Measurements from ENCODE around the gene CCR5AS.

Gene CCR5AS

DNA sequence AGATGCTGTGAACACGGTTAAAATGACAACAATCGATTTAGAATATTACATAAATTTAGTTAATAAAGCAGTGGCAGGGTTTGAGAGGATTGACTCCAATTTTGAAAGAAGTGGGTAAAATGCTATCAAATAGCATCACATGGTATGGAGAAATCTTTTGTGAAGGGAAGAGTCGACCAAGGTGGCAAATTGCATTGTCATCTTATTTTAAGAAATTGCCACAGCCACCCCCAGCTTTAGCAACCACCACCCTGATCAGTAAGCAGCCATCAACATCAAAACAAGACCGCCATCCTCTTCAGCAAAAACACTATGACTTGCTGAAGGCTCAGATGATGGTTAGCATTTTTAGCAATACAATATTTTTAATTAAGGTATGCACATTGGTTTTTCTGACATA, 41.8 kb downstream of the CCR5AS start:
- H3K36me3 ChIP-seq (ENCODE audit: insufficient read depth, low read length): no peaks in the 10 kb centered on the region
- POLR2A ChIA-PET (ENCODE audit: partially characterized antibody): no interaction called here
- Mint-ChIP-seq H3K4me3 (no peak overlapping the region), H3K4me1 (peaks cover 35 to 81% (median 64%) of the 10 kb centered on the region in 4 donors), H3K9me3 (no peaks in the 10 kb centered on the region), H3K27me3 (no peaks in the 10 kb centered on the region), H3K27ac (peak overlapping the region in 1 of 7 donors; percentile 64), H3K36me3 (peaks cover 0 to 7% of the 10 kb centered on the region in 2 donors)
- CTCF ChIA-PET (ENCODE audit: partially characterized antibody): interaction anchor here (1.0 to 1.1 kb wide), 3 partner anchors 10 to 124 kb away, joined by 3 to 7 read pairs (median 4); no protein-coding TSS in a partner anchor
- H3K4me1 ChIP-seq (ENCODE audit: insufficient read depth, low read length): peaks cover 54% of the 10 kb centered on the region
- no peak overlapping the region for H3K4me3 ChIP-seq (ENCODE audit: low read length in 2 of 2)
- no peak overlapping the region for H3K27ac ChIP-seq (ENCODE audit: low read depth, low read length)
- H3K9me3 ChIP-seq (ENCODE audit: control insufficient read depth in 1 of 2, low read length in 2 of 2): no peaks in the 10 kb centered on the region
- intact Hi-C loops (cut with micrococcal nuclease): no loop called here
- no peak for DNase-seq
- no peaks in the 10 kb centered on the region for H3K27me3 ChIP-seq (ENCODE audit: insufficient read depth, low read length)

DNA sequence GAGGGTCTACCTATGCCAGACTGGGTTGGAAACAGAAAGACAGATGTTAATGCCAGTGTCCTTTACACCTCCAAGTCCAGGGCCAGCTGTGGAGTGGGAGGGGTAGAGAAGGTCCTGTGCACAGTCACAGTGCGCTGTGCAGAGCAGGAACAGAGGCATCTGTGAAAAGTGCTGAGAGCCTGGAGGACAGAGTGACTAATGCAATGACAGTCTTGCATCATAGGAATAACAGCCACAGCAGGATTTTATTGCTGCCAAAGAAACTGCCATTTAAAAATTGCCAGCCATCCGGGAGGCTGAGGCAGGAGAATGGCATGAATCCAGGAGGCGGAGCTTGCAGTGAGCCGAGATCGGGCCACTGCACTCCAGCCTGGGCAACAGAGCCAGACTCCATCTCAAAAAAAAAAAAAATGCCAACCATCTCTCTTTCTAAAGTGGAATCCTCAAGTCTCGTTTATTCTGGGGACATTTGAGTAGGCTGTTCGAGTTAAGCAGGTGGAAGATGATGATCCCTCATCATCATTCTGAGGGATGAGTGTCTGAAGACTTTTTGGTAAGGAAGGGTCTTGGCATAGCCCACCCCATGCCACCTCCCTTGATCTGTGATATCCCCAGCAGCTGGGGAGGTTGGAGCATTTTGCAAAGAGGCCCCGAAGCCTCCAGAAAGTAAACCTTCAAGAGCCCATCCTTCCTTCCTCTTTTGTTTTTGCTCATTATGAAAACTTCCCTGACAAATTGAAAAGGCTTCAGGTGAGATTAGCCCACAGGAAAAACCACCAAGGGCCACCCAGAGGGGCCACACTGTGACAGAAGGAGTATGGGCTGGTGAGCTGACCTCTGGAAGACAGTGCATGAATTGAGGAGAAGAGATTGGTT, 45.2 kb downstream of the CCR5AS start:
- H3K4me1 Mint-ChIP-seq: peaks cover 28 to 84% (median 65%) of the 10 kb centered on the region in 4 donors

DNA sequence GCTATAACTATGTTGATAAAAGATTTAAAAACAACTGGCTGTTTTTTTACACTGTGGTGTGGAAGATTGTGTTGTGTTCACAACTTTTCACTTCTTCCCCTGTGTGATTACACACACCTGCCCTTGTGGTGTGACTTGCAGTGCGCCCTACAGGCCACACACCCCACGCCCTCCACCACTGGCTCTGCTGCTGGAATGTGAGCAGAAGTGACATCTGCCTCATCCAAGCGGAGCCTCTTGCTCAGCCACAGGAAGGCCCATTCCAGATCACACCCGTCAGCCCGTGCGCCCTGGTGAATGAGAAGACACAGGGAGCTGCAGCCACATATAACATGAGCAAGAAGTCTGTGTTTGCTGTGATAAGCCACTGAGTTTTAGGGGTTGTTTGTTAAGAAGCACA, 46.0 kb downstream of the CCR5AS start:
- H3K27ac ChIP-seq (ENCODE audit: low read depth, low read length): peak overlapping the region; percentile 30
- no peak overlapping the region for H3K4me3 ChIP-seq (ENCODE audit: low read length in 2 of 2)
- Mint-ChIP-seq H3K9me3 (no peaks in the 10 kb centered on the region), H3K27me3 (no peaks in the 10 kb centered on the region), H3K27ac (peak overlapping the region; percentile 73 to 94 (median 91)), H3K4me3 (peak overlapping the region in 7 of 8 donors; percentile 10 to 88 (median 68)), H3K36me3 (peaks cover 33 to 40% of the 10 kb centered on the region in 2 donors), H3K4me1 (peaks cover 31 to 84% (median 64%) of the 10 kb centered on the region in 4 donors)
- no peak for DNase-seq
- no peaks in the 10 kb centered on the region for H3K9me3 ChIP-seq (ENCODE audit: control insufficient read depth in 1 of 2, low read length in 2 of 2)
- no peaks in the 10 kb centered on the region for H3K36me3 ChIP-seq (ENCODE audit: insufficient read depth, low read length)
- ChIA-PET POLR2A (ENCODE audit: partially characterized antibody) (interaction anchor here (0.8 to 2.2 kb wide), 7 partner anchors 10 to 77 kb away, joined by 3 to 11 read pairs (median 3); partner anchors contain the start of gene CCR5), CTCF (ENCODE audit: partially characterized antibody) (interaction anchor here (1.4 to 2.9 kb wide), 3 partner anchors 9 to 148 kb away, joined by 4 to 32 read pairs (median 12); partner anchors contain the start of gene CCR5)
- no peaks in the 10 kb centered on the region for H3K27me3 ChIP-seq (ENCODE audit: insufficient read depth, low read length)
- peaks cover 63% of the 10 kb centered on the region for H3K4me1 ChIP-seq (ENCODE audit: insufficient read depth, low read length)
- intact Hi-C loops (cut with micrococcal nuclease): no loop called here

More for the DNA sequence above, 45.2 kb downstream of the CCR5AS start:
- ChIA-PET CTCF (ENCODE audit: partially characterized antibody) (interaction anchor here (1.4 kb wide), 1 partner anchor 148 kb away, joined by 4 read pairs; no protein-coding TSS in a partner anchor), POLR2A (ENCODE audit: partially characterized antibody) (interaction anchor here (0.7 to 2.2 kb wide), 4 partner anchors 62 to 769 kb away, joined by 3 to 7 read pairs (median 3); no protein-coding TSS in a partner anchor)
- Mint-ChIP-seq H3K9me3 (no peaks in the 10 kb centered on the region), H3K36me3 (peaks cover 28 to 35% of the 10 kb centered on the region in 2 donors), H3K27me3 (no peaks in the 10 kb centered on the region), H3K4me3 (peak overlapping the region in 7 of 8 donors; percentile 10 to 88 (median 51)), H3K27ac (peak overlapping the region; percentile 75 to 94 (median 82))
- H3K27ac ChIP-seq (ENCODE audit: low read depth, low read length): peak overlapping the region; percentile 30
- no peak overlapping the region for H3K4me3 ChIP-seq (ENCODE audit: low read length in 2 of 2)
- H3K9me3 ChIP-seq (ENCODE audit: control insufficient read depth in 1 of 2, low read length in 2 of 2): no peaks in the 10 kb centered on the region
- DNase-seq: no peak
- H3K27me3 ChIP-seq (ENCODE audit: insufficient read depth, low read length): no peaks in the 10 kb centered on the region
- no peaks in the 10 kb centered on the region for H3K36me3 ChIP-seq (ENCODE audit: insufficient read depth, low read length)
- peaks cover 59% of the 10 kb centered on the region for H3K4me1 ChIP-seq (ENCODE audit: insufficient read depth, low read length)
- intact Hi-C loops (cut with micrococcal nuclease): no loop called here

DNA sequence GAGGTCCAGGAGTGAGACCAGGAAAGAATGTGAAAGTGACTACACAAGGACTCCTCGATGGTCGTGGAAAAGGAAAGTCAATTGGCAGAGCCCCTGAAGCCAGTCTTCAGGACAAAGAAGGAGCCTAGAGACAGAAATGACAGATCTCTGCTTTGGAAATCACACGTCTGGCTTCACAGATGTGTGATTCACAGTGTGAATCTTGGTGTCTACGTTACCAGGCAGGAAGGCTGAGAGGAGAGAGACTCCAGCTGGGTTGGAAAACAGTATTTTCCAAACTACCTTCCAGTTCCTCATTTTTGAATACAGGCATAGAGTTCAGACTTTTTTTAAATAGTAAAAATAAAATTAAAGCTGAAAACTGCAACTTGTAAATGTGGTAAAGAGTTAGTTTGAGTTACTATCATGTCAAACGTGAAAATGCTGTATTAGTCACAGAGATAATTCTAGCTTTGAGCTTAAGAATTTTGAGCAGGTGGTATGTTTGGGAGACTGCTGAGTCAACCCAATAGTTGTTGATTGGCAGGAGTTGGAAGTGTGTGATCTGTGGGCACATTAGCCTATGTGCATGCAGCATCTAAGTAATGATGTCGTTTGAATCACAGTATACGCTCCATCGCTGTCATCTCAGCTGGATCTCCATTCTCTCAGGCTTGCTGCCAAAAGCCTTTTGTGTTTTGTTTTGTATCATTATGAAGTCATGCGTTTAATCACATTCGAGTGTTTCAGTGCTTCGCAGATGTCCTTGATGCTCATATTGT, 47.0 kb downstream of the CCR5AS start:
- Mint-ChIP-seq H3K4me1 (peaks cover 37 to 91% (median 69%) of the 10 kb centered on the region in 4 donors), H3K27me3 (no peaks in the 10 kb centered on the region), H3K9me3 (no peaks in the 10 kb centered on the region), H3K4me3 (peak overlapping the region in 7 of 8 donors; percentile 43 to 95 (median 86)), H3K27ac (peak overlapping the region; percentile 73 to 94 (median 91)), H3K36me3 (peaks cover 33 to 45% of the 10 kb centered on the region in 2 donors)
- H3K36me3 ChIP-seq (ENCODE audit: insufficient read depth, low read length): no peaks in the 10 kb centered on the region
- no peak overlapping the region for H3K4me3 ChIP-seq (ENCODE audit: low read length in 2 of 2)
- intact Hi-C loops (cut with micrococcal nuclease): loop anchor here (1.0 kb wide), 1 partner anchor 11 kb away; no protein-coding TSS in a partner anchor
- ChIA-PET POLR2A (ENCODE audit: partially characterized antibody) (interaction anchor here (1.0 to 2.4 kb wide), 12 partner anchors 9 to 383 kb away, joined by 3 to 20 read pairs (median 6); partner anchors contain the start of gene CCR5), CTCF (ENCODE audit: partially characterized antibody) (interaction anchor here (0.8 to 2.9 kb wide), 9 partner anchors 10 to 281 kb away, joined by 3 to 32 read pairs (median 4); partner anchors contain the start of gene CCR5)
- peaks cover 71% of the 10 kb centered on the region for H3K4me1 ChIP-seq (ENCODE audit: insufficient read depth, low read length)
- peak overlapping the region; percentile 46 for H3K27ac ChIP-seq (ENCODE audit: low read depth, low read length)
- H3K27me3 ChIP-seq (ENCODE audit: insufficient read depth, low read length): no peaks in the 10 kb centered on the region
- H3K9me3 ChIP-seq (ENCODE audit: control insufficient read depth in 1 of 2, low read length in 2 of 2): no peaks in the 10 kb centered on the region
- peak in 1 of 5 donors; percentile 72 for DNase-seq

DNA sequence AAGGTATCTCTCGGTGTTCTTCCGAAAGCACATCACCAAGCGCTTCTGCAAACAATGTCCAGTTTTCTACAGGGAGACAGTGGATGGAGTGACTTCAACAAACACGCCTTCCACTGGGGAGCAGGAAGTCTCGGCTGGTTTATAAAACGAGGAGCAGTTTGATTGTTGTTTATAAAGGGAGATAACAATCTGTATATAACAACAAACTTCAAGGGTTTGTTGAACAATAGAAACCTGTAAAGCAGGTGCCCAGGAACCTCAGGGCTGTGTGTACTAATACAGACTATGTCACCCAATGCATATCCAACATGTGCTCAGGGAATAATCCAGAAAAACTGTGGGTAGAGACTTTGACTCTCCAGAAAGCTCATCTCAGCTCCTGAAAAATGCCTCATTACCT, 48.4 kb downstream of the CCR5AS start:
- Mint-ChIP-seq H3K27me3 (no peaks in the 10 kb centered on the region), H3K9me3 (no peaks in the 10 kb centered on the region), H3K27ac (peak overlapping the region; percentile 67 to 94 (median 81)), H3K4me1 (peaks cover 42 to 98% (median 75%) of the 10 kb centered on the region in 4 donors), H3K36me3 (peaks cover 33 to 52% of the 10 kb centered on the region in 2 donors), H3K4me3 (peak overlapping the region in 7 of 8 donors; percentile 78 to 95 (median 86))
- no peak for DNase-seq
- H3K36me3 ChIP-seq (ENCODE audit: insufficient read depth, low read length): no peaks in the 10 kb centered on the region
- CTCF ChIA-PET (ENCODE audit: partially characterized antibody): interaction anchor here (1.1 to 2.9 kb wide), 3 partner anchors 11 to 82 kb away, joined by 3 to 32 read pairs (median 12); partner anchors contain the start of gene CCR5
- peaks cover 83% of the 10 kb centered on the region for H3K4me1 ChIP-seq (ENCODE audit: insufficient read depth, low read length)
- H3K27me3 ChIP-seq (ENCODE audit: insufficient read depth, low read length): no peaks in the 10 kb centered on the region
- H3K9me3 ChIP-seq (ENCODE audit: control insufficient read depth in 1 of 2, low read length in 2 of 2): no peaks in the 10 kb centered on the region
- peak overlapping the region in 1 of 2 donors; percentile 4 for H3K4me3 ChIP-seq (ENCODE audit: low read length in 2 of 2)
- H3K27ac ChIP-seq (ENCODE audit: low read depth, low read length): peak overlapping the region; percentile 5
- POLR2A ChIA-PET (ENCODE audit: partially characterized antibody): interaction anchor here (0.7 to 2.4 kb wide), 4 partner anchors 8 to 82 kb away, joined by 3 to 20 read pairs (median 6); no protein-coding TSS in a partner anchor
- intact Hi-C loops (cut with micrococcal nuclease): no loop called here

DNA sequence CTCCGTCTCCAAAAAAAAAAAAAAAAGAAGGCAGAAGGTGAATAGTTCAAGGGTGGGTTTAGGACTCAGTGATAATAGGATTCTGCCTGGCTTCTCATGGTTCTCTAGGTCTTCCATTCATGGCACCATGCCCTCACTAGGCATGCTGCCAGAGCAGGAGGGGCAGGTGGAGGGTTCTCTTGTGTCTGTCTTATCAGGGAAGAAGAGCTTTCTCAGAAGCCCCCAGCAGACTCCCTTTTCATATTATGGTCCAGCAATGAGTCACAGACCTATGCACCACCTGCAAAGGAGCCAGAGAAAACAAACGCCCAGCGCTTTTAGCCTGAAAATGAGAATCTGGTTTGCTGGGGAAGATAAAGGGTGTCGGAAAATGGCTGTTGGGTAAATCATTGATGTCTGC, 50.0 kb downstream of the CCR5AS start:
- Histone ChIP-seq H3K27ac (ENCODE audit: low read depth, low read length) (peak overlapping the region; percentile 15), H3K36me3 (ENCODE audit: insufficient read depth, low read length) (no peaks in the 10 kb centered on the region), H3K4me1 (ENCODE audit: insufficient read depth, low read length) (peaks cover 91% of the 10 kb centered on the region), H3K27me3 (ENCODE audit: insufficient read depth, low read length) (no peaks in the 10 kb centered on the region), H3K9me3 (ENCODE audit: control insufficient read depth in 1 of 2, low read length in 2 of 2) (no peaks in the 10 kb centered on the region), H3K4me3 (ENCODE audit: low read length in 2 of 2) (peak overlapping the region in 1 of 2 donors; percentile 14)
- no peaks in the 10 kb centered on the region for H3K9me3 Mint-ChIP-seq
- DNase-seq: no peak
- H3K4me1 Mint-ChIP-seq: peaks cover 53 to 100% (median 80%) of the 10 kb centered on the region in 4 donors
- peaks cover 33 to 52% of the 10 kb centered on the region in 2 donors for H3K36me3 Mint-ChIP-seq
- CTCF ChIA-PET (ENCODE audit: partially characterized antibody): interaction anchor here (9.4 kb wide), 1 partner anchor 13 kb away, joined by 91 read pairs; the partner anchor contains the start of gene CCR5
- POLR2A ChIA-PET (ENCODE audit: partially characterized antibody): interaction anchor here (1.3 to 9.7 kb wide), 2 partner anchors 14 to 57 kb away, joined by 3 to 109 read pairs; partner anchors contain the start of gene CCR5
- peak overlapping the region in 6 of 7 donors; percentile 68 to 94 (median 92) for H3K27ac Mint-ChIP-seq
- intact Hi-C loops (cut with micrococcal nuclease): no loop called here
- H3K27me3 Mint-ChIP-seq: no peaks in the 10 kb centered on the region
- H3K4me3 Mint-ChIP-seq: peak overlapping the region; percentile 85 to 95 (median 88)
